ENCODE data around the gene SOX10. TPM values are rescaled to one million over a fixed set of nuclear protein-coding genes. Genes with fewer than 3 reads are reported as not detected.

SOX10 gene
- total RNA-seq, 2 experiments from 2014 or later: not detected

GRCh38 chr22:37996079-37996478 is 11.7 kb upstream of the SOX10 start:
- no peak for TF ChIP-seq CTCF (IDR thresholded peaks at IDR 0.05)
- POLR2A ChIA-PET: no interaction called here
- DNase-seq: peak in 2 of 14 experiments; percentile 7 to 35
- Histone ChIP-seq H3K4me3 (ENCODE audit: low read length) (no peak overlapping the region), H3K27ac (ENCODE audit: low read depth in 1 of 2, low read length in 2 of 2) (no peak overlapping the region), H3K9me3 (ENCODE audit: control insufficient read depth in 1 of 2, insufficient read depth in 1 of 2, low read length in 2 of 2) (no peaks in the 10 kb centered on the region), H3K27me3 (ENCODE audit: control insufficient read depth in 1 of 2, insufficient read depth in 2 of 2, low read length in 2 of 2) (no peaks in the 10 kb centered on the region), H3K36me3 (ENCODE audit: insufficient read depth, low read length) (no peaks in the 10 kb centered on the region), H3K4me1 (ENCODE audit: insufficient read depth, low read length) (peaks cover 6% of the 10 kb centered on the region)
- intact Hi-C loops (cut with DNase I, micrococcal nuclease): no loop called here
- H3K27ac Mint-ChIP-seq: no peak overlapping the region
- no peaks in the 10 kb centered on the region for H3K27me3 Mint-ChIP-seq
- CTCF ChIA-PET: no interaction called here
- no peaks in the 10 kb centered on the region for H3K9me3 Mint-ChIP-seq
- H3K4me1 Mint-ChIP-seq (ENCODE audit: low read depth): no peaks in the 10 kb centered on the region
- ATAC-seq (ENCODE audit: poor library complexity): no peak
- no peaks in the 10 kb centered on the region for H3K36me3 Mint-ChIP-seq (ENCODE audit: low read depth)
- no peak overlapping the region for H3K4me3 Mint-ChIP-seq

GRCh38 chr22:37995460-37995859 is 11.1 kb upstream of the SOX10 start:
- Mint-ChIP-seq H3K4me3 (no peak overlapping the region), H3K27me3 (no peaks in the 10 kb centered on the region), H3K9me3 (no peaks in the 10 kb centered on the region), H3K27ac (no peak overlapping the region), H3K4me1 (ENCODE audit: low read depth) (no peaks in the 10 kb centered on the region), H3K36me3 (ENCODE audit: low read depth) (no peaks in the 10 kb centered on the region)
- ChIA-PET POLR2A (no interaction called here), CTCF (no interaction called here)
- intact Hi-C loops (cut with DNase I, micrococcal nuclease): no loop called here
- Histone ChIP-seq H3K9me3 (ENCODE audit: control insufficient read depth in 1 of 2, insufficient read depth in 1 of 2, low read length in 2 of 2) (no peaks in the 10 kb centered on the region), H3K36me3 (ENCODE audit: insufficient read depth, low read length) (no peaks in the 10 kb centered on the region), H3K4me1 (ENCODE audit: insufficient read depth, low read length) (peaks cover 6% of the 10 kb centered on the region), H3K4me3 (ENCODE audit: low read length) (no peak overlapping the region), H3K27ac (ENCODE audit: low read depth in 1 of 2, low read length in 2 of 2) (no peak overlapping the region), H3K27me3 (ENCODE audit: control insufficient read depth in 1 of 2, insufficient read depth in 2 of 2, low read length in 2 of 2) (no peaks in the 10 kb centered on the region)
- ATAC-seq (ENCODE audit: poor library complexity): no peak
- DNase-seq: no peak
- no peak for TF ChIP-seq CTCF (IDR thresholded peaks at IDR 0.05)

GRCh38 chr22:37994982-37995381 is 10.6 kb upstream of the SOX10 start:
- intact Hi-C loops (cut with DNase I, micrococcal nuclease): no loop called here
- Mint-ChIP-seq H3K36me3 (ENCODE audit: low read depth) (no peaks in the 10 kb centered on the region), H3K4me3 (no peak overlapping the region), H3K27ac (no peak overlapping the region), H3K9me3 (no peaks in the 10 kb centered on the region), H3K4me1 (ENCODE audit: low read depth) (no peaks in the 10 kb centered on the region), H3K27me3 (no peaks in the 10 kb centered on the region)
- ChIA-PET POLR2A (no interaction called here), CTCF (no interaction called here)
- DNase-seq (no peak), ATAC-seq (ENCODE audit: poor library complexity) (no peak)
- Histone ChIP-seq H3K9me3 (ENCODE audit: control insufficient read depth in 1 of 2, insufficient read depth in 1 of 2, low read length in 2 of 2) (no peaks in the 10 kb centered on the region), H3K27ac (ENCODE audit: low read depth in 1 of 2, low read length in 2 of 2) (no peak overlapping the region), H3K27me3 (ENCODE audit: control insufficient read depth in 1 of 2, insufficient read depth in 2 of 2, low read length in 2 of 2) (no peaks in the 10 kb centered on the region), H3K4me1 (ENCODE audit: insufficient read depth, low read length) (peaks cover 6% of the 10 kb centered on the region), H3K4me3 (ENCODE audit: low read length) (no peak overlapping the region), H3K36me3 (ENCODE audit: insufficient read depth, low read length) (no peaks in the 10 kb centered on the region)
- TF ChIP-seq CTCF (IDR thresholded peaks at IDR 0.05): no peak
